Measurements from ENCODE around the gene TMEM14A. TPM values are rescaled to one million over a fixed set of nuclear protein-coding genes. Genes with fewer than 3 reads are reported as not detected.

The TMEM14A gene
- total and polyA plus RNA-seq, 2 of the 8 experiments (the other 6 are each of a cell fraction or from before 2014, with no cell fraction given) = 11.1 to 11.2 TPM

DNA sequence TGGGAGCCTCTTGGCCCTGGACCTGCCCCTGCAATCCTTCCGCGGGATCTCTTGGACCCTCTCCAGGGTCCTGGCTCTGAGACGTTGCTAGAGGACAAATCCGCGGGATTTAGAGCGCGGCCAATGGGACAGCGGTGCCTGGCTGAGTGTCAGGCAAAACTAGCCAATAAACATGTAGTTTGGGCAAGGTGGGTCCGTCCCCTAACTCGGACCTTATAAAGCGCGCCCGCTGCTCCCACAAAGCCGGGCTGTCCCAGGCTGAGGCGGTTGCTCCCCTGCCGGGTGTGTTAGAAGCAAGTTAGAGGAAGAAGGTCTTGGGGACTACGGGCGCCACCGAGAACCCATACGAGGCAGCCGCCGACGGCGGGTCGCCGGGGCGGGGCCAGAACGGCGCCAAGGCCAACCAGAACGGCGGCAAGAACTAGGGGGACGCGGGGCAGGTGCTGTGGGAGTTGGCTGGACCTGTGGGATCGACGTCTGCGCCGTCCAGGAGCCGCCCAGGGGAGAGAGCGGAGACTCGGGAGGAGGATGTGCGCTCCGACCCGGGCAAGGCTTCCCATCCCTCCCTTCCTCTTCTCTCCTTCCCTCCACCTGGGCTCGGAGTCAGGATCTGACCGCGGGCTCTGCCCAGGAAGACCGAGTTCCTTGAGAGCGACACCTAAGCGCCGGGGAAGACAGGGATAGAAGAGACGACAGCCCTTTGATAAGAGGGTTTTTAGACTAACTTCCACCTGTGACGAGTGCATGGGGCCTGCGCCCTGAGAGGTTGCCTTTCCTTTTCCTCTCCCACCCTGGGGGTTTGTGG, 6.5 kb upstream of the TMEM14A start (continued):
- TF ChIP-seq TBP (IDR thresholded peaks at IDR 0.05; ENCODE audit: low read depth, low read length) (peak; percentile 97), KDM5A (IDR thresholded peaks at IDR 0.05; ENCODE audit: low read length) (no peak), YY1 (IDR thresholded peaks at IDR 0.05; ENCODE audit: low read depth, low read length) (no peak), JUN (IDR thresholded peaks at IDR 0.05; ENCODE audit: low read depth, low read length) (no peak), SUZ12 (IDR thresholded peaks at IDR 0.05; ENCODE audit: low read length) (no peak)
- TF ChIP-seq, protein P1, sequence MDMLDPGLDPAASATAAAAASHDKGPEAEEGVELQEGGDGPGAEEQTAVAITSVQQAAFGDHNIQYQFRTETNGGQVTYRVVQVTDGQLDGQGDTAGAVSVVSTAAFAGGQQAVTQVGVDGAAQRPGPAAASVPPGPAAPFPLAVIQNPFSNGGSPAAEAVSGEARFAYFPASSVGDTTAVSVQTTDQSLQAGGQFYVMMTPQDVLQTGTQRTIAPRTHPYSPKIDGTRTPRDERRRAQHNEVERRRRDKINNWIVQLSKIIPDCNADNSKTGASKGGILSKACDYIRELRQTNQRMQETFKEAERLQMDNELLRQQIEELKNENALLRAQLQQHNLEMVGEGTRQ (IDR thresholded peaks at IDR 0.05; ENCODE audit: low read length) = no peak
